OCI-LY3 (cell line): ENCODE measurements around the gene MESP2.

Experiments
- EZH2phosphoT487 ChIP-seq: fragments of 200-600 bp; shearing (Covaris generic); IDR thresholded peaks from 2 replicates; pipeline ENCODE4 v1.6.1; 2018; ENCODE audit warnings: antibody characterized with exemption, mixed run types, low read depth
- TF ChIP-seq, protein P1 (sequence below): fragments of 200-600, 300-600 bp; sonication (generic); IDR thresholded peaks from 2 replicates; pipeline ENCODE4 v1.5.1; 2014; ENCODE audit warnings: antibody characterized with exemption, low read length, low read depth

DNA sequence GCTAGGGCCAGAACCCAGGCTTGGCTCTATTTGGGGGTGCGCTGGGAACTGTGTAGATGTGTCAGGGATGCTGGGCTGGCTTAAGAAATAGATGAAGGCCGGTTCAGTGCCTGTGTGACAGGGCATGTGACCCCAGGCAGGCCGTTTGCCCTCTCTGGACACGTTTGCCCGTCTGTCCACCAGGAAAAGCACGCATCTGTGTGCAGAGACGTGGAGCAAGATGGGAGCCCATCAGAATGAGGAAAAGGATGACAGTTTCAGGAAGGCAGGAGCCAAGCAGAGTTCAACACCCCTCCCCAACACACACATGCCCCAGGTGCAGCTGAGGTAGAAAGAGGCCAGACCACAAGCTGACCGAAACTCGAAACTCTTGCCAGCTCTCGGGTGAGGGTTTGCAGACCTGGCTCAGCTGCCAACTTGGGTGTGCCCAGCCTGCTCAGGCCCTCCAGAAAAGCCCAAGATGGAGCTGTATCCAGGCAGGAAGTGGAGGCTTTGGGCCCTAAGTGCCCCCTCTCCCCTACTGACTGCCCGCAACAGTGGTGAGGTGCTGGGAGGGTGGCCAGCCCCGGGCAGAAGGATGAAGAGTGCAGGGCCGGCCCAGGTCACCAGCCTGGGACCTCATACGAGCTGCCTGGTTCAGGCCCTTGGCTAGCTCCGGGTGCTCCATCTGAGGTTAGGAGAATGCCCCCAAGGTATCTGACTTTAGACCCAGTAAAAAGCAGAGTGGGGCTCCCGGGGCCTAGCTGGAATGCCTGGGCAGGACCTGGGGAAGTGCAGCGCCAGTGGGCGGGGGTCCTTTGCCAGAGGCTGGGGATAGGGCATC, 14.9 kb upstream of the MESP2 start:
- TF ChIP-seq, protein P1, sequence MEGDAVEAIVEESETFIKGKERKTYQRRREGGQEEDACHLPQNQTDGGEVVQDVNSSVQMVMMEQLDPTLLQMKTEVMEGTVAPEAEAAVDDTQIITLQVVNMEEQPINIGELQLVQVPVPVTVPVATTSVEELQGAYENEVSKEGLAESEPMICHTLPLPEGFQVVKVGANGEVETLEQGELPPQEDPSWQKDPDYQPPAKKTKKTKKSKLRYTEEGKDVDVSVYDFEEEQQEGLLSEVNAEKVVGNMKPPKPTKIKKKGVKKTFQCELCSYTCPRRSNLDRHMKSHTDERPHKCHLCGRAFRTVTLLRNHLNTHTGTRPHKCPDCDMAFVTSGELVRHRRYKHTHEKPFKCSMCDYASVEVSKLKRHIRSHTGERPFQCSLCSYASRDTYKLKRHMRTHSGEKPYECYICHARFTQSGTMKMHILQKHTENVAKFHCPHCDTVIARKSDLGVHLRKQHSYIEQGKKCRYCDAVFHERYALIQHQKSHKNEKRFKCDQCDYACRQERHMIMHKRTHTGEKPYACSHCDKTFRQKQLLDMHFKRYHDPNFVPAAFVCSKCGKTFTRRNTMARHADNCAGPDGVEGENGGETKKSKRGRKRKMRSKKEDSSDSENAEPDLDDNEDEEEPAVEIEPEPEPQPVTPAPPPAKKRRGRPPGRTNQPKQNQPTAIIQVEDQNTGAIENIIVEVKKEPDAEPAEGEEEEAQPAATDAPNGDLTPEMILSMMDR, result no peak
- no peak for TF ChIP-seq EZH2phosphoT487
